ENCODE data around the gene GRIP2. TPM values are rescaled to one million over a fixed set of nuclear protein-coding genes. Genes with fewer than 3 reads are reported as not detected.

Gene GRIP2
- total RNA-seq, 1 donor: 1.4 TPM

DNA sequence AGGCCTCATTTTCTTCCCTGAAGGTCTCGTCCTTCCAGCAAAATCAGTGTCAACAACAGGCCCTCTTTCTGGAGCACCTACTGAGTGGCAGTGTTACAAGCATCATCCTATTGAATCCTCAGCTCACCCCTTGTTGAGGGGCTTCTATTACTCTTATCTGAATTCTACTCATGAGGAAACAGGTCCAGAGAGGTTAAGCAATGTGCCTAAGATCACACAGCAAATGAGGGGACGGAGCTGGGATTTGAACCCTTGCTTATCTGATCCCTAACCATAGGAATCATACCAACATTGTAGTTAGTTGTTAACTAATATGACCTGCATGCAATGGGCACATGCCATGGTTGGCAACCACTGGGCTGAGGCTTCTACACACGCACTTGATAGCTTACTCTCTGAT is 74.7 kb downstream of the GRIP2 start:
- peak; percentile 23 for DNase-seq (ENCODE audit: insufficient read length, low spot score, missing footprints)
- H3K27ac ChIP-seq (ENCODE audit: low read depth, low read length): no peak overlapping the region
- no peaks in the 10 kb centered on the region for H3K27me3 ChIP-seq (ENCODE audit: insufficient read depth, low read length)
- TF ChIP-seq, protein P1, sequence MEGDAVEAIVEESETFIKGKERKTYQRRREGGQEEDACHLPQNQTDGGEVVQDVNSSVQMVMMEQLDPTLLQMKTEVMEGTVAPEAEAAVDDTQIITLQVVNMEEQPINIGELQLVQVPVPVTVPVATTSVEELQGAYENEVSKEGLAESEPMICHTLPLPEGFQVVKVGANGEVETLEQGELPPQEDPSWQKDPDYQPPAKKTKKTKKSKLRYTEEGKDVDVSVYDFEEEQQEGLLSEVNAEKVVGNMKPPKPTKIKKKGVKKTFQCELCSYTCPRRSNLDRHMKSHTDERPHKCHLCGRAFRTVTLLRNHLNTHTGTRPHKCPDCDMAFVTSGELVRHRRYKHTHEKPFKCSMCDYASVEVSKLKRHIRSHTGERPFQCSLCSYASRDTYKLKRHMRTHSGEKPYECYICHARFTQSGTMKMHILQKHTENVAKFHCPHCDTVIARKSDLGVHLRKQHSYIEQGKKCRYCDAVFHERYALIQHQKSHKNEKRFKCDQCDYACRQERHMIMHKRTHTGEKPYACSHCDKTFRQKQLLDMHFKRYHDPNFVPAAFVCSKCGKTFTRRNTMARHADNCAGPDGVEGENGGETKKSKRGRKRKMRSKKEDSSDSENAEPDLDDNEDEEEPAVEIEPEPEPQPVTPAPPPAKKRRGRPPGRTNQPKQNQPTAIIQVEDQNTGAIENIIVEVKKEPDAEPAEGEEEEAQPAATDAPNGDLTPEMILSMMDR (IDR thresholded peaks at IDR 0.05; ENCODE audit: extremely low read depth, low read depth, low read length): no peak
- peaks cover 10% of the 10 kb centered on the region for H3K4me1 ChIP-seq (ENCODE audit: insufficient read depth, low read length)
- H3K9me3 ChIP-seq (ENCODE audit: low read depth, low read length): no peaks in the 10 kb centered on the region
- no peak overlapping the region for H2AFZ ChIP-seq (ENCODE audit: low read length)
- H3K4me2 ChIP-seq (ENCODE audit: insufficient read depth, low read length): no peak overlapping the region
- H3K36me3 ChIP-seq (ENCODE audit: insufficient read depth, low read length): peaks cover 89% of the 10 kb centered on the region
- H3K4me3 ChIP-seq (ENCODE audit: insufficient read depth, low read length): no peak overlapping the region
- no peaks in the 10 kb centered on the region for H4K20me1 ChIP-seq (ENCODE audit: insufficient read depth, low read length)
- H3K79me2 ChIP-seq (ENCODE audit: insufficient read depth, low read length): no peaks in the 10 kb centered on the region

- H3K9me3 ChIP-seq (ENCODE audit: low read depth, low read length): no peaks in the 10 kb centered on the region
- H3K36me3 ChIP-seq (ENCODE audit: insufficient read depth, low read length): peaks cover 89% of the 10 kb centered on the region
- H3K4me3 ChIP-seq (ENCODE audit: insufficient read depth, low read length): no peak overlapping the region
- no peaks in the 10 kb centered on the region for H4K20me1 ChIP-seq (ENCODE audit: insufficient read depth, low read length)
- peak; percentile 30 for DNase-seq (ENCODE audit: insufficient read length, low spot score, missing footprints)
- TF ChIP-seq, protein P1 (IDR thresholded peaks at IDR 0.05; ENCODE audit: extremely low read depth, low read depth, low read length): no peak
- no peak overlapping the region for H3K4me2 ChIP-seq (ENCODE audit: insufficient read depth, low read length)
- no peaks in the 10 kb centered on the region for H3K27me3 ChIP-seq (ENCODE audit: insufficient read depth, low read length)
- peaks cover 16% of the 10 kb centered on the region for H3K4me1 ChIP-seq (ENCODE audit: insufficient read depth, low read length)
- H3K27ac ChIP-seq (ENCODE audit: low read depth, low read length): peak overlapping the region; percentile 19
- H3K79me2 ChIP-seq (ENCODE audit: insufficient read depth, low read length): no peaks in the 10 kb centered on the region
- no peak overlapping the region for H2AFZ ChIP-seq (ENCODE audit: low read length)
These were observed 75.6 kb downstream of the GRIP2 start for GRCh38 chr3:14464521-14464920.

DNA sequence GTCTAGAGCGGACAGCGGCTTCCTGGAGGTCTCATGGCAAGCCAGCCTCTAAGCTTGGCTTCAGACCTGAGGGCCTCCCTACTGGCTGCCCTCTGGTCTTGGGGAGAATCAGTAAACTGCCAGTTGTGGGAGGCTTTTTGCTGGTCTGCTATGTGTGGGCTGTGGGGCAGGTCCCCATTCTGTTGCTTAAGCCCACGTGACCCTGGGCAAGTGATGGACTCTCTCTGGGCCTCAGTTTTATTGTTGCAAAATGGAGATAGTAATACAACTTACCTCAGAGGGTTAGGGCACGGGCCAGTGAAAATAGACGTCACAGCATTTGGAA is 76.0 kb downstream of the GRIP2 start:
- Histone ChIP-seq H3K79me2 (ENCODE audit: insufficient read depth, low read length) (no peaks in the 10 kb centered on the region), H4K20me1 (ENCODE audit: insufficient read depth, low read length) (no peaks in the 10 kb centered on the region), H3K4me3 (ENCODE audit: insufficient read depth, low read length) (no peak overlapping the region), H3K4me1 (ENCODE audit: insufficient read depth, low read length) (peaks cover 18% of the 10 kb centered on the region), H3K9me3 (ENCODE audit: low read depth, low read length) (no peaks in the 10 kb centered on the region), H3K4me2 (ENCODE audit: insufficient read depth, low read length) (no peak overlapping the region), H3K27ac (ENCODE audit: low read depth, low read length) (peak overlapping the region; percentile 19), H2AFZ (ENCODE audit: low read length) (no peak overlapping the region), H3K36me3 (ENCODE audit: insufficient read depth, low read length) (peaks cover 89% of the 10 kb centered on the region), H3K27me3 (ENCODE audit: insufficient read depth, low read length) (no peaks in the 10 kb centered on the region)
- TF ChIP-seq, protein P1 (IDR thresholded peaks at IDR 0.05; ENCODE audit: extremely low read depth, low read depth, low read length): no peak
- DNase-seq (ENCODE audit: insufficient read length, low spot score, missing footprints): peak; percentile 79

DNA sequence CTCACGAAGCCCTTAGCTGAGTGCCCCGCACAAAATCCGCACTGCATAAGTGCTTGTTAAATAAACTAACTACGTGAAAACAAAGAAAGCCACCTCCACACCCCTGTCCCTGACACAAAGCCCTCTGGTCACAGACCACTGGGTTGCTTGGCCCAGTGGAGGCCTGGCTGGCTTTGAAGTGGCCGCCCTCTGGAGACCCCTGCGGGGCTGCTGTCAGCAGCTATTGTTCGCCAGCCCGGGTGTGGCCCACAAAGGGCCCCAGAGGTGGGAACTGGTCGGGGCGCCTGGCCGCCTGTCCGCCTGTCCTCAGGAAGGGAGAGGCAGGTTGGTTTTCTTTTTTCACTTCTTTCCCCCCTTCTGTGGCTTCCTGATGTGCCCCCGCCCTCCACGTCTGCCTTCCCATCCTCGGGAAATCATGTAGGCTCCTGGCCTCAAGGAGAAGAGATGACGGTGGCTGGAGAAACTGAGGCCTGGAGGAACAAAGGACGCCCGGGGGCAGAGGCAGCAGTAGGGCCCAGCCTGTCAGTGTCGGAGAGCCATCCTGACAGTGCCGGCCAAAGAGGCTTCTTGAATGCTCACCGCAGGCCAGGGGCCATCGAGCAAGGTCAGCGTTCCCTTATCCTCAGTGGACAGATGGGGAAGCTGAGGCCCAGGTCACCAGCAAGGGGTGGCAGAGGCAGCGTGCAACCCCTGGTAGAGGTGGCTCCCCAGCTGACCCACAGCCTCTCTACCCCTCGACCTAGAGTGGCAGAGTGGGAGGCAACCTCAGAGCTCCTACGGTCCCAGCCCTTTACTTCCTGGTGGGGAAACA is 76.6 kb downstream of the GRIP2 start:
- Histone ChIP-seq H3K27me3 (ENCODE audit: insufficient read depth, low read length) (no peaks in the 10 kb centered on the region), H2AFZ (ENCODE audit: low read length) (no peak overlapping the region), H3K4me1 (ENCODE audit: insufficient read depth, low read length) (peaks cover 23% of the 10 kb centered on the region), H3K9me3 (ENCODE audit: low read depth, low read length) (no peaks in the 10 kb centered on the region), H3K36me3 (ENCODE audit: insufficient read depth, low read length) (peaks cover 90% of the 10 kb centered on the region), H3K27ac (ENCODE audit: low read depth, low read length) (no peak overlapping the region), H3K4me3 (ENCODE audit: insufficient read depth, low read length) (no peak overlapping the region), H3K4me2 (ENCODE audit: insufficient read depth, low read length) (no peak overlapping the region), H3K79me2 (ENCODE audit: insufficient read depth, low read length) (no peaks in the 10 kb centered on the region), H4K20me1 (ENCODE audit: insufficient read depth, low read length) (no peaks in the 10 kb centered on the region)
- TF ChIP-seq, protein P1 (IDR thresholded peaks at IDR 0.05; ENCODE audit: extremely low read depth, low read depth, low read length): no peak
- DNase-seq (ENCODE audit: insufficient read length, low spot score, missing footprints): peak; percentile 11

Data from osteoblast (primary cell).